ENCODE measurements around the gene MEGF10.

The MEGF10 gene

DNA sequence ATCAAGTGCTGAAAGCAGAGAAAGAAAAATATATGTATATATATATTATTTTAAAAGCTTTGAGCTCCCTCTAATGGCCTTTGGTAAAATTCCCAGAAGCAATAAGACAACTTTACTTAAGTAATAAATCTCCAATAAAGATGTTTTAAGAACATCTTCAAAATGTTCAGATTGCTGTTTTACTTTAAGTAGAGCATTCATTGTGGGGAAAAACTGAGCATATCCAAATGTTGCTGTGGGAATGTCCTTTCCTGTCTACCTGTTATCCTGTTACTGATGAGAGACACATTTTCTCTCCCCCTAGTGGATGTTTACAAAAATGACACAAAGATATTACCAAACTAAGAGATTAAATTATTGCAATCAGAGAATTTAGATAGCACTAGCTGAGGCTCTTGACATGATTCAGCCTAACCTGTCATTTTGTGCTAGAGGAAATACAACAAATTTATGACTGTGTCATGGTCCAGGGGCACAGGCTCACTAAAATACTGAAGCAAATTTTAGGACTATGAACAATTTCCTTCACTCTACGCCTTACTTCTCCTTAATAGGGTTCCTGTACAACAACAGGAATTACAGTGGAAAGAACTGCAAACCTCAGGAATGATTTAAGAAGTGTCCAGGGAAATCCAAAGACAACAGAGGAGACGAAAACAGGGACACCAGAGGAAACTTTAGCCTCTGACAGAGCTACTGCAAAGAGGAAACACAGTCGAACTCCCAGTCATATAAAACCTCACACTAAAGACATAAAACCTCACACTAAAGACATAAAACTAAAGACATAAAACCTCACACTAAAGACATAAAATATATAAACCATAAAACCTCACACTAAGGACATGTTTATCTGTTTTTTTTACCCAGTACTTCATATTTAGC is 202.5 kb downstream of the MEGF10 start:
- no peak overlapping the region for H3K9ac ChIP-seq (ENCODE audit: low read depth in 1 of 2, low read length in 2 of 2)
- no peaks in the 10 kb centered on the region for H3K27me3 ChIP-seq (ENCODE audit: control insufficient read depth in 1 of 2, insufficient read depth in 2 of 2, low read length in 2 of 2)

DNA sequence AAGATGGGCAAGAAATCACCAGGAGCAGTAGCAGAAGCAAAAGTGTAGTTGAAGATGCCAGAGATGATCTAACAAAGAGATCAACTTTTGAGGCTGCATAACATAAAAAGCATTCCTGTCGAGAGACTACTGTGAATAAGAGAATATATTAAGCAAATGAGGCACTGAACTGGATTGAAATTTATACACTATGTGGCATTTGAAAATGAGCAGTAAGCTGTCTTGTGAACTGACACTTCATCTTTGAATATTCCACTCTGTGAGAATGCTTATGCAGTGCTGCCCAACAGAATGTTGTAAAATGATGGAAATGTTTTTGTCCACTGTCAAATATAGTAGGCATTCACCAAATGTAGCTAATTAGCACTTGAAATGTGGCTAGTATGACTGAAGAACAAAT is 208.0 kb downstream of the MEGF10 start:
- no peaks in the 10 kb centered on the region for H3K27me3 ChIP-seq (ENCODE audit: control insufficient read depth in 1 of 2, insufficient read depth in 2 of 2, low read length in 2 of 2)
- no peaks in the 10 kb centered on the region for H3K36me3 ChIP-seq (ENCODE audit: control insufficient read depth in 1 of 2, insufficient read depth in 2 of 2, low read length in 2 of 2)
- H3K9me3 ChIP-seq (ENCODE audit: control insufficient read depth in 1 of 2, low read length in 2 of 2) = no peaks in the 10 kb centered on the region
- H3K4me3 ChIP-seq (ENCODE audit: low read depth in 1 of 2, low read length in 2 of 2) = no peak overlapping the region
- H3K9ac ChIP-seq (ENCODE audit: low read depth in 1 of 2, low read length in 2 of 2) = no peak overlapping the region
- H3K27ac ChIP-seq (ENCODE audit: low read depth, low read length) = no peak overlapping the region
- H3K4me1 ChIP-seq (ENCODE audit: control insufficient read depth in 1 of 2, insufficient read depth in 2 of 2, low read length in 2 of 2) = no peaks in the 10 kb centered on the region

More for the DNA sequence above, 202.5 kb downstream of the MEGF10 start:
- Histone ChIP-seq H3K4me1 (ENCODE audit: control insufficient read depth in 1 of 2, insufficient read depth in 2 of 2, low read length in 2 of 2) (peaks cover 0 to 9% of the 10 kb centered on the region in 2 donors), H3K36me3 (ENCODE audit: control insufficient read depth in 1 of 2, insufficient read depth in 2 of 2, low read length in 2 of 2) (no peaks in the 10 kb centered on the region), H3K4me3 (ENCODE audit: low read depth in 1 of 2, low read length in 2 of 2) (no peak overlapping the region), H3K27ac (ENCODE audit: low read depth, low read length) (no peak overlapping the region), H3K9me3 (ENCODE audit: control insufficient read depth in 1 of 2, low read length in 2 of 2) (no peaks in the 10 kb centered on the region)

DNA sequence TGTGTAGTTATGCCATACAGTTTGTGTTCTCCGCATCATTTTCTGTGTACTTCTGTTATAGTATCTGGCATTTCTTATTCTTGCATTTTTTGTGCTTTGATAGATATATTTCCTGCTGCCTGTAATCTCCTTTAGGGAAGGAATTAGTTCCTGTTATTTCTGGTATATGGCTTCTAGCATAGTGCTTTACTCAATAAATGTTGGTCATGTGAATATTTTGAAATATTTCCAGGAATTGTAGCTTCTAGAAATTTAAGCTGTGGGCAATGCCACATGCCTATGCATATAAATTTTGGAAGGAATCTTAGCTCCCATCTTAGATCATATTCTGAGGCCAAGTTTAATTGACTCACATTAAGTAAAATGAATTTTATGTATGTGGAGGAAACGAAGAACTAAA is 215.3 kb downstream of the MEGF10 start:
- H3K27ac ChIP-seq (ENCODE audit: low read depth, low read length) = no peak overlapping the region
- no peaks in the 10 kb centered on the region for H3K4me1 ChIP-seq (ENCODE audit: control insufficient read depth in 1 of 2, insufficient read depth in 2 of 2, low read length in 2 of 2)
- H3K4me3 ChIP-seq (ENCODE audit: low read depth in 1 of 2, low read length in 2 of 2) = no peak overlapping the region

DNA sequence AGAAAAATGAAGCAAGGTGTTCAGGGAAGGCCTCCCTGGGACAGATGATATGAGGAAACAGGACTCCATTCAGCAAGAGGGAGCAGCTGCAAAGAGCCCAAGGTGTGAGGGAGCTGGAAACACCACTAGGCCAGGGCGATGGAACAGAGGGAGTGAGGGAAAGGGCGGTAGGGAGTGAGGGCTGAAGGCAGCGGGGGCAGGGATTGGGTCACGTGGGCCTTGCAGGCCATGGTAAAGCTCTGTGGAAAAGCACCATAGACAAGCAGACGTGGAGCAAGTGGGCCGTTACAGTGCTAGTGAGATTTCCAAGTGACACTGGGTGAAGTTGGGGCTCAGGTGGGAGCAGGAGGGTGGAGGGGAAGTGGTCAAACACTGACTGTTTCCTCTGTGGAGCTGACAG is 216.0 kb downstream of the MEGF10 start:
- H3K27me3 ChIP-seq (ENCODE audit: control insufficient read depth in 1 of 2, insufficient read depth in 2 of 2, low read length in 2 of 2) = peaks cover 0 to 4% of the 10 kb centered on the region in 2 donors
- no peaks in the 10 kb centered on the region for H3K4me1 ChIP-seq (ENCODE audit: control insufficient read depth in 1 of 2, insufficient read depth in 2 of 2, low read length in 2 of 2)
- no peaks in the 10 kb centered on the region for H3K36me3 ChIP-seq (ENCODE audit: control insufficient read depth in 1 of 2, insufficient read depth in 2 of 2, low read length in 2 of 2)
- H3K9ac ChIP-seq (ENCODE audit: low read depth in 1 of 2, low read length in 2 of 2) = no peak overlapping the region
- H3K27ac ChIP-seq (ENCODE audit: low read depth, low read length) = no peak overlapping the region
- no peaks in the 10 kb centered on the region for H3K9me3 ChIP-seq (ENCODE audit: control insufficient read depth in 1 of 2, low read length in 2 of 2)
- no peak overlapping the region for H3K4me3 ChIP-seq (ENCODE audit: low read depth in 1 of 2, low read length in 2 of 2)

More for the DNA sequence above, 215.3 kb downstream of the MEGF10 start:
- H3K9me3 ChIP-seq (ENCODE audit: control insufficient read depth in 1 of 2, low read length in 2 of 2) = no peaks in the 10 kb centered on the region
- H3K9ac ChIP-seq (ENCODE audit: low read depth in 1 of 2, low read length in 2 of 2) = no peak overlapping the region
- peaks cover 0 to 4% of the 10 kb centered on the region in 2 donors for H3K27me3 ChIP-seq (ENCODE audit: control insufficient read depth in 1 of 2, insufficient read depth in 2 of 2, low read length in 2 of 2)
- no peaks in the 10 kb centered on the region for H3K36me3 ChIP-seq (ENCODE audit: control insufficient read depth in 1 of 2, insufficient read depth in 2 of 2, low read length in 2 of 2)

DNA sequence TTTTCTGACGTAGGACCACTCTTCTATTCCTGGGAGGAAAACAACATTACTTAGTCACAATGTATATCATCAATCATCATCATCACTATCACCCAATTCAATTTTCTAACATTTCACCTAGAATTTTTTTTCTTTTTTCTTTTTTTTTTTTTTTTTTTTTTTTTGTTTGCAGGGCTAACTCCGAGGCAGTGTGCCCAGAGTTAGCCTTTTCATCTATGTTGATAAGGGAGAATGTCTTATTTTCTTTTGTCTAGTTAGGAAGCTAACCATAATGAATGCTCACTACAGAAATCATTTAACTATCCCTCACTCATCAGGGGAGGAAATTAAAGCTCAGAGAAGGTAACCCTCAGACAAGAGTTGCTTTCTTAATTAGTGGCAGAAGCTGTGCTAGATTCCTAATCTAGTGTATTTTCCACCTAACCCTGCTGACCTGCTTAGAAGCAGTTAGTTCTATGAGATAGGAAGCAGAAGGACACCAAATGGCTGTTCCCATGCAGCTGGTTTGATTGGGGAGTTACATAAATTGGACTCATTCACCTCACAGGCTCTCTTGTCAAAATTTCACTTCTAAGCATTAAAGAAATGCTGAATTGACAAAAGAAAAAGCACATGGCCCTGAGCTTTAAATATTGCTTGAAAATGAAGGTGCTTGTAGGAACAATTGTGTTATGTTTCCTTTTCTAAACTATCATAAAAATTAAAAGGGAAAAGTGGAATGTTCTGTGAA is 218.2 kb downstream of the MEGF10 start:
- Histone ChIP-seq H3K36me3 (ENCODE audit: control insufficient read depth in 1 of 2, insufficient read depth in 2 of 2, low read length in 2 of 2) (no peaks in the 10 kb centered on the region), H3K9ac (ENCODE audit: low read depth in 1 of 2, low read length in 2 of 2) (no peak overlapping the region), H3K27me3 (ENCODE audit: control insufficient read depth in 1 of 2, insufficient read depth in 2 of 2, low read length in 2 of 2) (peaks cover 0 to 4% of the 10 kb centered on the region in 2 donors), H3K4me3 (ENCODE audit: low read depth in 1 of 2, low read length in 2 of 2) (no peak overlapping the region), H3K9me3 (ENCODE audit: control insufficient read depth in 1 of 2, low read length in 2 of 2) (no peaks in the 10 kb centered on the region), H3K27ac (ENCODE audit: low read depth, low read length) (no peak overlapping the region), H3K4me1 (ENCODE audit: control insufficient read depth in 1 of 2, insufficient read depth in 2 of 2, low read length in 2 of 2) (no peaks in the 10 kb centered on the region)
